LNCAP (cell line): ENCODE results near the gene KLK11.

Source experiments
- CTCF ChIP-seq: fragments of 450-650 bp; IDR thresholded peaks from 2 replicates; pipeline ENCODE4 v1.5.1; 2017; ENCODE audit warnings: mild to moderate bottlenecking

KLK11 gene

GRCh38 chr19:51063664-51064063, 37.2 kb upstream of the KLK11 start:
- no peak for TF ChIP-seq CTCF

DNA sequence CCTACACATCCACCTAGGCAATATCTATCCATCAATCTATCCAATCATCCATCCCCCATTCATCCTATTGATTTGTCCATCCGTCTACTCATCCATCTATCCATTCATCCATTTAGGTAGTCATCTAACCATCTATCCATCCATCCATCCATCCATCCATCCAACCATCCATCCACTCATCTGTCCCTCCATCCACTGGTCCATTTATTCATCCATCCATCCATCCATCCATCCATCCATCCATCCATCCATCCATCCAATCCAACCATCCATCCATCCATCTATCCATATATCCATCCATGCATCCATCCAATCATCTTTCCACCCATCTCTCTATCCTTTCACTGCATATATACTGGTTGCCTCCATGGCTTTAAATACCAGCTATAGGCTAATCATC, 34.6 kb upstream of the KLK11 start:
- TF ChIP-seq CTCF, result no peak

- no peak for TF ChIP-seq CTCF
Measured at GRCh38 chr19:51060336-51060735, 33.9 kb upstream of the KLK11 start.

GRCh38 chr19:51059715-51060114, 33.3 kb upstream of the KLK11 start:
- no peak for TF ChIP-seq CTCF

- TF ChIP-seq CTCF, result no peak
Measured at GRCh38 chr19:51055866-51056265, 29.4 kb upstream of the KLK11 start.

DNA sequence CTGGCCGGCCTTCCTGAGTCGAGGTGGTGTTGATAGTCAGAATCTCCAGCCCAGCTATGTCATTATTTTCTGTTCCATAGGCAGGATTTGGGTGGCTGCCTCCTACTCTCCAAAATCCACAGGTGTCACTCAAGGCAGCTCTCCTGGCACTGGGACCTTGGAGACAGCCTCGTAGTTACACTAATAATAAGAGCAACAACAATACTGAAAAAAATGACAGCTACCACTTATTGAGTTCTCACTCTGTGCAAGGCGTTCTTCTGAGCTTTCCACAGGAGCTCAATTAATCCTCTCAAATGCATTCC, 20.6 kb upstream of the KLK11 start:
- TF ChIP-seq CTCF, result no peak

DNA sequence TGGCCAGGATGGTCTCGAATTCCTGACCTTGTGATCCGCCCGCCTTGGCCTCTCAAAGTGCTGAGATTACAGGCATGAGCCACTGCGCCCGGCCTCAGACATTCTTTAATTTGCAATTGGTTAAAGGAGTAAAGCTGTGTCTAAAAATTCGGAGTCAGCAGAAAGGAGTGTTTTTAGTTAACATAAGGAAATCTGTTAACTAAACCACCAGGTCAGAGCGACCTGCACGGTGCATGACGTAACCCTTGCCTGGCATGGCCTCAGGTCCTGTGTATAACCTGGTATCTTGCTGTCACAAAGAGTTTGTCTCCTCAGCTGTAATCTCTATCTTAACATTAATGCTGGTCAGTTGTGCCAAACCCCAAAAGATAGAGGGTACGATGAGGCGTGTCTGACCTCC, 17.9 kb upstream of the KLK11 start:
- TF ChIP-seq CTCF, result no peak

DNA sequence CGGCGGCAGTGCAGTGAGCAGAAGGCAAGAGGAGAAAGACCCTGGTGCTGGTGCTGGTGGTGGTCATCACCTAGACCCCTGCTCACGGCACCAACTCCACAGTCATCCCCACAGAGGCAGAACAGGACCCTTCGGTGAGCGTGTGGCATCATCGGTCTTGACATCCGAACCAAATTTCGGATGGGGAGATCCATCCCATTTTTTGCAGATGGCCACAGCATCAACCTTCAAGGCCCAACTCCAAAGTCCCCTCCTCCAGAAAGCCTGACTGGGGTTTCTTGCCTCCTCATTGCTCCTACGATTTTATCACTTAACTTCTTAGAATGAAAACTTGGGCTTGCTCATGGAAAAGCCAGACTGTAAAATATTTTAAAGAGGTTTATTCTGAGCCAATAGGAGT, 17.1 kb upstream of the KLK11 start:
- TF ChIP-seq CTCF, result no peak
